HepG2 (cell line): ENCODE data around the gene LRP5. TPM values are rescaled to one million over a fixed set of nuclear protein-coding genes. Genes with fewer than 3 reads are reported as not detected.

Experiments
- ATAC-seq: fragments of 200-7000 bp; cut with Tn5 transposase; 3 replicates; pipeline ENCODE4 v1.9.1; 2020; ENCODE audit warnings: mild to moderate bottlenecking, moderate library complexity
- BruUV-seq: library from RNA; stranded (reverse); fragments of 400-500 nt; replicated peaks from 2 replicates; lab custom pipeline; 2021; lab: Mats Ljungman, UMichigan
- CTCF ChIA-PET: fragments of 300-600 bp; formaldehyde crosslinking; extraction: SDS; loops from one replicate; lab custom pipeline; 2021; ENCODE audit warnings: low total read pairs, inconsistent platforms, low intra/inter-chr PET ratio; lab: Yijun Ruan, JAX
- POLR2A ChIA-PET: fragments of 350-600 bp; sonication (Branson Sonifier 250); formaldehyde crosslinking; loops from one replicate; lab custom pipeline; 2020; ENCODE audit warnings: antibody characterized with exemption, inconsistent platforms; lab: Yijun Ruan, JAX
- DNase-seq: peaks from one replicate; pipeline ENCODE4 v3.0.0-alpha.2; 2015; ENCODE audit warnings: low spot score
- FAIRE-seq: peaks from 3 replicates; lab custom pipeline; 2011; peaks lifted over from hg19 to GRCh38; lab: Jason Lieb, UNC
- H2AFZ ChIP-seq: one replicate; pipeline ENCODE4 v1.6.1; 2011; ENCODE audit warnings: low read length, inconsistent platforms
- H3K27ac ChIP-seq: fragments of 300-600 bp; 3 replicates; pipeline ENCODE4 v1.8.0; 2011; ENCODE audit warnings: mixed run types, mild to moderate bottlenecking, mixed read lengths, low read length, inconsistent platforms; ENCODE audit not compliant: insufficient read depth; ENCODE audit errors: extremely low read length
- H3K27me3 ChIP-seq, 2 experiments: fragments of 200-600 bp in 1 of 2; 2 replicates in 1 of 2; 3 replicates in 1 of 2; pipeline versions ENCODE4 v1.6.0 to v1.8.0; 2011; ENCODE audit warnings: low read length in 2 of 2, mild to moderate bottlenecking in 2 of 2, moderate library complexity in 2 of 2, inconsistent platforms in 1 of 2; ENCODE audit not compliant: insufficient read depth in 2 of 2, control insufficient read depth in 1 of 2
- H3K36me3 ChIP-seq, 2 experiments: fragments of 200-600 bp in 1 of 2; replicated peaks in 1 of 2; 2 replicates in 1 of 2; 3 replicates in 1 of 2; pipeline versions ENCODE4 v1.5.1 to v1.8.0; 2011; ENCODE audit warnings: low read length in 2 of 2, inconsistent platforms in 1 of 2; ENCODE audit not compliant: insufficient read depth in 2 of 2, control insufficient read depth in 1 of 2
- H3K4me1 ChIP-seq: 2 replicates; pipeline ENCODE4 v1.5.1; 2012; ENCODE audit warnings: low read length, inconsistent platforms; ENCODE audit not compliant: insufficient read depth
- H3K4me2 ChIP-seq: 2 replicates; pipeline ENCODE4 v1.6.0; 2011; ENCODE audit warnings: low read depth, low read length, inconsistent platforms
- H3K4me3 ChIP-seq, 3 experiments: fragments of 200-600 bp in 1 of 3; sonication (generic), shearing (Covaris generic) in 1 of 3; replicated peaks in 1 of 3; 2 replicates each; pipeline ENCODE4 v1.5.1; 2011 to 2016; ENCODE audit warnings: low read length in 3 of 3, inconsistent platforms in 2 of 3, low read depth in 2 of 3, mild to moderate bottlenecking in 2 of 3, control low read depth in 1 of 3, mixed read lengths in 1 of 3; ENCODE audit not compliant: insufficient read depth in 1 of 3
- H3K79me2 ChIP-seq: one replicate; pipeline ENCODE4 v1.6.1; 2011; ENCODE audit warnings: low read length, inconsistent platforms; ENCODE audit not compliant: insufficient read depth
- H3K9ac ChIP-seq: 2 replicates; pipeline ENCODE4 v1.6.0; 2011; ENCODE audit warnings: mild to moderate bottlenecking, low read depth, low read length, inconsistent platforms; ENCODE audit not compliant: insufficient read depth
- H3K9me3 ChIP-seq: 2 replicates; pipeline ENCODE4 v1.5.1; 2012; ENCODE audit warnings: mild to moderate bottlenecking, low read length
- H4K20me1 ChIP-seq: 2 replicates; pipeline ENCODE4 v1.6.0; 2011; ENCODE audit warnings: inconsistent platforms, mild to moderate bottlenecking, low read length, moderate library complexity; ENCODE audit not compliant: insufficient read depth
- NR2F2 ChIP-seq: IDR thresholded peaks from 2 replicates; pipeline ENCODE4 v1.6.1; 2012; ENCODE audit warnings: low read depth, inconsistent platforms, borderline replicate concordance
- PRPF4 ChIP-seq: fragments of 200-400 bp; formaldehyde crosslinking; IDR thresholded peaks from 2 replicates; pipeline ENCODE4 v1.6.1; 2016; ENCODE audit warnings: low read length, low read depth; ENCODE audit not compliant: poor library complexity, severe bottlenecking
- RBM22 ChIP-seq: fragments of 200-400 bp; formaldehyde crosslinking; optimal IDR thresholded peaks from 2 replicates; pipeline ENCODE3; 2017; ENCODE audit warnings: mild to moderate bottlenecking, low read length, moderate library complexity
- REPIN1 ChIP-seq: sonication (generic); formaldehyde crosslinking; IDR thresholded peaks from 2 replicates; pipeline ENCODE4 v1.8.0; 2022; ENCODE audit warnings: missing genetic modification reagents, low read depth, mild to moderate bottlenecking, borderline replicate concordance
- ZNF138 ChIP-seq: sonication (generic); formaldehyde crosslinking; IDR thresholded peaks from 2 replicates; pipeline ENCODE4 v1.5.0; 2020; ENCODE audit warnings: mild to moderate bottlenecking, low read depth, missing genetic modification reagents
- ZNF777 ChIP-seq: sonication (generic); formaldehyde crosslinking; IDR thresholded peaks from 2 replicates; pipeline ENCODE4 v1.4.0; 2020; ENCODE audit warnings: missing genetic modification reagents
- WGBS: methylation state at CpG from one replicate; pipeline ENCODE4 v1.1.6; 2017; ENCODE audit warnings: low lambda C conversion rate; 5-methylcytosine and 5-hydroxymethylcytosine counted together
- in situ Hi-C: cut with HindIII; loops from 2 replicates; pipeline ENCODE4 v1.10.0; 2017; ENCODE audit warnings: low pct_unique_long_range_greater_than_20kb; ENCODE audit not compliant: extremely low pct_ligation_motif_present
- intact Hi-C: fragments of 100-400 bp; cut with micrococcal nuclease; formaldehyde crosslinking; loops from one replicate; pipeline ENCODE4 v1.10.0; 2022; ENCODE audit not compliant: unreplicated experiment
- polyA plus RNA-seq, 8 experiments: library from polyadenylated mRNA; depleted of rRNA in 3 of 8; stranded (reverse) in 7 of 8; unstranded in 1 of 8; fragments of >200 nt; fragmentation: Illumina TruSeq in 4 of 8; extraction: Trizol in 4 of 8; gene quantifications; 2 replicates each; pipeline versions ENCODE4 v1.2.1 to v1.2.3, GENCODE V29; 2011 to 2016; ENCODE audit warnings: low read depth in 4 of 8, missing spikeins in 1 of 8, mixed read lengths in 1 of 8; ENCODE audit not compliant: insufficient read depth in 1 of 8
- total RNA-seq, 5 experiments: library from RNA; depleted of rRNA; stranded (reverse); fragments of >200 nt; fragmentation: Illumina TruSeq; extraction: Trizol; gene quantifications; 2 replicates each; pipeline ENCODE4 v1.2.3, GENCODE V29; 2016; ENCODE audit warnings: low read depth in 1 of 5
- TF ChIP-seq, protein P1 (sequence below): sonication (generic); formaldehyde crosslinking; conservative IDR thresholded peaks from 2 replicates; pipeline ENCODE4 v1.4.0; 2020; ENCODE audit warnings: missing genetic modification reagents
- TF ChIP-seq, protein P2 (sequence below): sonication (generic); formaldehyde crosslinking; IDR thresholded peaks from 2 replicates; pipeline ENCODE4 v1.9.0; 2022; ENCODE audit warnings: low read depth, missing genetic modification reagents

Gene LRP5
- total and polyA plus RNA-seq, 2 of the 13 experiments (the other 11 are each of a cell fraction or from before 2014, with no cell fraction given) = 40.4 to 64.0 TPM

DNA sequence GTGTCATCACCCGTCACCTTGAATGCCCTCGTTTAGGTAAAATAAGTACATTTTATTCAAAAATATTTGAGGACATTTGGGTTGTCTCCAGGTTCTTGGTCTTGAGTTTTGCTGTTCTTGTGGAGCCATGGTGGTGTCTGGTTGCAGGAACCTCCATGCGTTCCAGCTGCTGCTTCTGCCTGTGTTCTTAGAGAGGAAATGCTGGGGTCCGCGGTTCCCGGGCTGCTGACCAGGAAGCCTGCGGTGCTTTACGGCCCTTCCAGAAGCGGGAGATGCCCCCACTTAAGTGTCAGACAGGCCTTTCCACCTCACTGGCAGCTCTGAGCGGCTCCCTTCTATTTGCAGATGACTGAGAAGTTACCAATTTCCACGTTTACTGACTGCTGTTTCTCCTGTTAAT, 66.8 kb downstream of the LRP5 start:
- Histone ChIP-seq H4K20me1 (peaks cover 41% of the 10 kb centered on the region), H3K9me3 (no peaks in the 10 kb centered on the region), H3K36me3 (peaks cover 9 to 41% of the 10 kb centered on the region in 2 experiments; a peak in 4 of 5 replicates), H3K4me3 (no peak overlapping the region), H3K27ac (peak overlapping the region; percentile 73), H3K79me2 (peaks cover 39% of the 10 kb centered on the region), H3K4me1 (peaks cover 61% of the 10 kb centered on the region), H3K27me3 (no peaks in the 10 kb centered on the region), H3K9ac (no peak overlapping the region), H3K4me2 (peak overlapping the region; percentile 72; the same call in 1 of the 2 replicates), H2AFZ (no peak overlapping the region)
- no peak for TF ChIP-seq ZNF138 (CRISPR knock-in tag)
- peak; percentile 20 for TF ChIP-seq RBM22
- peak; percentile 28 for TF ChIP-seq PRPF4
- DNase-seq = no peak
- no TSS peak for BruUV-seq
- in situ Hi-C loops (no loop called here), intact Hi-C loops (no loop called here)
- WGBS = 85% methylated on average over 10 of the region's 11 CpGs
- FAIRE-seq = no peak
- ATAC-seq = no peak
- ChIA-PET CTCF (no interaction called here), POLR2A (interaction anchor here (2.5 to 4.9 kb wide), 2 partner anchors 64 to 81 kb away, joined by 18 to 54 read pairs; no protein-coding TSS in a partner anchor)

DNA sequence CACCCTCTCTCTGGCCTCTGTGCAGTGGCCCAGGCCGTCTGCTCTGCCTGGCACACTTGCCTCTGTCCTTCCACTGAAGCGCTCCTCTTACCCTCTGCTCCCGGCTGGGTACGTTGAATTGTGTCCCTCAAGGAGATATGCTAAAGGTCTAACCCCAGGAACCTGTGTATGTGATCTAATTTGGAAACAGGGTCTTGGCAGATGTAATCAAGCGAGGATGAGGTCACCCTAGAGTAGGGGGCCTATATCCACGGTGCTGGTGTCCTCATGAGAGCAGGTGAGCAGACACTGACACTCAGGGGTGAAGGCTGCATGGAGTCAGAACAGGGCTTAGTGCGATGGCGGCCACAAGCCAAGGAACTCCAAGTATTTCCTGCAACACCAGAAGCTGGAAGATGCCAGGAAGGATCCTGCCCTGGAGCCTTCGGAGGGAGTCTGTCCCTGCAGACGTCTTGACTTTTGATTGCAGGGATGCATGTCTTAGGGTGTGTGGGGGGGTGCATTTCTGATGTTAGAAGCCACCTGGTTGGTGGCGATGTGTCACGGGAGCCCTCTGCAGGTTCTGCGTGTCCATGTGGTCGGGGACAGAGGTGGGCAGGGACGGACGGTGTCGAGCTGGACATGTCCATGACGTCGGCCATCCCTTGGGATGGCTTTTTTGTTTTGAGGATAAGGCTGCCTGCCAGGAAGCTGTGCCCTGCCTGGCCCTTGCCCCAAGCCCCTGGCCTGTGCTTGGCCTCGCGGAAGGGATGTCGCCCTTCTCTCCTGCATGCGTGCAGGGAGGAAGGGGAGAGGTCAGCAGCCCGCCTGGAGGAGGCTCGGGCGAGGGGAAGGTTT, 68.6 kb downstream of the LRP5 start:
- Histone ChIP-seq H3K79me2 (peaks cover 40% of the 10 kb centered on the region), H3K27ac (peak overlapping the region; percentile 73), H3K4me2 (peak overlapping the region; percentile 72), H2AFZ (no peak overlapping the region), H3K4me1 (peaks cover 50% of the 10 kb centered on the region), H3K27me3 (no peaks in the 10 kb centered on the region), H3K9ac (no peak overlapping the region; the same call in 1 of the 2 replicates), H3K36me3 (peaks cover 6 to 35% of the 10 kb centered on the region in 2 experiments; a peak in 4 of 5 replicates), H3K4me3 (peak overlapping the region in 1 of 3 experiments; percentile 38; a peak in 1 of 6 replicates), H3K9me3 (no peaks in the 10 kb centered on the region), H4K20me1 (peaks cover 33% of the 10 kb centered on the region)
- POLR2A ChIA-PET = interaction anchor here (0.9 to 4.9 kb wide), 13 partner anchors 7 to 165 kb away, joined by 3 to 54 read pairs (median 5); partner anchors contain the start of genes C11orf24, LRP5 and PPP6R3
- BruUV-seq = no TSS peak
- no peak for FAIRE-seq
- CTCF ChIA-PET = no interaction called here
- peak; percentile 9 for ATAC-seq
- WGBS = 89% methylated on average over 16 of the region's 26 CpGs
- no peak for DNase-seq
- intact Hi-C loops (loop anchor here (2.0 kb wide), 1 partner anchor 124 kb away; no protein-coding TSS in a partner anchor), in situ Hi-C loops (loop anchor here (5.0 kb wide), 1 partner anchor 64 kb away; no protein-coding TSS in a partner anchor)
- no peak for TF ChIP-seq REPIN1 (CRISPR knock-in tag)
- TF ChIP-seq, protein P1, sequence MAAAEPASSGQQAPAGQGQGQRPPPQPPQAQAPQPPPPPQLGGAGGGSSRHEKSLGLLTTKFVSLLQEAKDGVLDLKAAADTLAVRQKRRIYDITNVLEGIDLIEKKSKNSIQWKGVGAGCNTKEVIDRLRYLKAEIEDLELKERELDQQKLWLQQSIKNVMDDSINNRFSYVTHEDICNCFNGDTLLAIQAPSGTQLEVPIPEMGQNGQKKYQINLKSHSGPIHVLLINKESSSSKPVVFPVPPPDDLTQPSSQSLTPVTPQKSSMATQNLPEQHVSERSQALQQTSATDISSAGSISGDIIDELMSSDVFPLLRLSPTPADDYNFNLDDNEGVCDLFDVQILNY (CRISPR knock-in tag) = no peak
- TF ChIP-seq ZNF777 (CRISPR knock-in tag) = no peak
- TF ChIP-seq, protein P2, sequence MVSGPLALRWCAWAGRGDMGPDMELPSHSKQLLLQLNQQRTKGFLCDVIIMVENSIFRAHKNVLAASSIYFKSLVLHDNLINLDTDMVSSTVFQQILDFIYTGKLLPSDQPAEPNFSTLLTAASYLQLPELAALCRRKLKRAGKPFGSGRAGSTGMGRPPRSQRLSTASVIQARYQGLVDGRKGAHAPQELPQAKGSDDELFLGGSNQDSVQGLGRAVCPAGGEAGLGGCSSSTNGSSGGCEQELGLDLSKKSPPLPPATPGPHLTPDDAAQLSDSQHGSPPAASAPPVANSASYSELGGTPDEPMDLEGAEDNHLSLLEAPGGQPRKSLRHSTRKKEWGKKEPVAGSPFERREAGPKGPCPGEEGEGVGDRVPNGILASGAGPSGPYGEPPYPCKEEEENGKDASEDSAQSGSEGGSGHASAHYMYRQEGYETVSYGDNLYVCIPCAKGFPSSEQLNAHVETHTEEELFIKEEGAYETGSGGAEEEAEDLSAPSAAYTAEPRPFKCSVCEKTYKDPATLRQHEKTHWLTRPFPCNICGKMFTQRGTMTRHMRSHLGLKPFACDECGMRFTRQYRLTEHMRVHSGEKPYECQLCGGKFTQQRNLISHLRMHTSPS (CRISPR knock-in tag) = peak; percentile 4; the same call in 1 of the 2 replicates
- no peak for TF ChIP-seq NR2F2
